ENCODE data around the gene NDEL1. TPM values are rescaled to one million over a fixed set of nuclear protein-coding genes. Genes with fewer than 3 reads are reported as not detected.

The NDEL1 gene
- total and polyA plus RNA-seq, 9 of the 15 experiments (the other 6 are each of a cell fraction or from before 2014, with no cell fraction given) = 0.86 to 30.5 (median 22.7) TPM

- TF ChIP-seq ZNF217 (CRISPR knock-in tag; IDR thresholded peaks at IDR 0.05) (no peak), RBM22 (IDR thresholded peaks at IDR 0.05; ENCODE audit: low read depth, low read length, poor library complexity, severe bottlenecking) (peak; percentile 70)
- Histone ChIP-seq H2AFZ (ENCODE audit: low read depth, low read length) (no peak overlapping the region), H3K9me1 (ENCODE audit: control insufficient read depth, insufficient read depth, low read length) (no peaks in the 10 kb centered on the region), H3K9ac (ENCODE audit: insufficient read depth in 1 of 2, low read depth in 2 of 2, low read length in 2 of 2) (no peak overlapping the region), H3K9me3 (replicated peaks; ENCODE audit: control insufficient read depth, insufficient read depth, low read depth, low read length) (peaks cover 9% of the 10 kb centered on the region), H3K36me3 (ENCODE audit: control insufficient read depth, insufficient read depth, low read length) (peaks cover 98% of the 10 kb centered on the region), H3K4me1 (replicated peaks in 1 of 2; ENCODE audit: control insufficient read depth in 2 of 2, insufficient read depth in 2 of 2, low read length in 2 of 2) (no peaks in the 10 kb centered on the region), H3K4me3 (no peak overlapping the region), H3K27me3 (ENCODE audit: control insufficient read depth in 2 of 2, insufficient read depth in 2 of 2, low read length in 2 of 2) (no peaks in the 10 kb centered on the region), H3K27ac (ENCODE audit: extremely low read depth, low read depth, low read length) (no peak overlapping the region), H4K20me1 (replicated peaks; ENCODE audit: control insufficient read depth, insufficient read depth, low read length) (no peaks in the 10 kb centered on the region), H3K4me2 (ENCODE audit: insufficient read depth, low read length) (no peak overlapping the region), H3K79me2 (ENCODE audit: control insufficient read depth, insufficient read depth, low read length) (no peaks in the 10 kb centered on the region)
- no peak for DNase-seq (ENCODE audit: extremely low read depth in 1 of 4, low spot score in 3 of 4)
- POLR2A ChIA-PET = interaction anchor here (0.7 kb wide), 1 partner anchor 100 kb away, joined by 3 read pairs; no protein-coding TSS in a partner anchor
- CTCF ChIA-PET (ENCODE audit: low intra/inter-chr PET ratio) = no interaction called here
- no peak for FAIRE-seq
- no TSS peak for BruUV-seq (replicated peaks)
- in situ Hi-C loops (cut with MboI) (no loop called here), intact Hi-C loops (cut with micrococcal nuclease) (no loop called here)
- WGBS (ENCODE audit: insufficient coverage, low coverage, missing lambda C conversion rate) = 95% methylated on average over 7 of the region's 22 CpGs
- ATAC-seq = no peak
These were observed 45.4 kb downstream of the NDEL1 start for GRCh38 chr17:8481089-8481488.

GRCh38 chr17:8481703-8482102 is 46.0 kb downstream of the NDEL1 start:
- intact Hi-C loops (cut with micrococcal nuclease) = no loop called here
- Histone ChIP-seq H3K27me3 (ENCODE audit: control insufficient read depth in 2 of 2, insufficient read depth in 2 of 2, low read length in 2 of 2) (no peaks in the 10 kb centered on the region), H3K4me3 (no peak overlapping the region), H3K9me1 (ENCODE audit: control insufficient read depth, insufficient read depth, low read length) (no peaks in the 10 kb centered on the region), H3K9me3 (replicated peaks; ENCODE audit: control insufficient read depth, insufficient read depth, low read depth, low read length) (peaks cover 9% of the 10 kb centered on the region), H3K79me2 (ENCODE audit: control insufficient read depth, insufficient read depth, low read length) (no peaks in the 10 kb centered on the region), H2AFZ (ENCODE audit: low read depth, low read length) (no peak overlapping the region), H3K4me2 (ENCODE audit: insufficient read depth, low read length) (no peak overlapping the region), H3K27ac (ENCODE audit: extremely low read depth, low read depth, low read length) (no peak overlapping the region), H3K9ac (ENCODE audit: insufficient read depth in 1 of 2, low read depth in 2 of 2, low read length in 2 of 2) (no peak overlapping the region), H4K20me1 (replicated peaks; ENCODE audit: control insufficient read depth, insufficient read depth, low read length) (no peaks in the 10 kb centered on the region), H3K36me3 (ENCODE audit: control insufficient read depth, insufficient read depth, low read length) (peaks cover 96% of the 10 kb centered on the region), H3K4me1 (replicated peaks in 1 of 2; ENCODE audit: control insufficient read depth in 2 of 2, insufficient read depth in 2 of 2, low read length in 2 of 2) (no peaks in the 10 kb centered on the region)
- POLR2A ChIA-PET = interaction anchor here (0.7 kb wide), 3 partner anchors 12 to 100 kb away, joined by 3 read pairs; no protein-coding TSS in a partner anchor
- in situ Hi-C loops (cut with MboI) = no loop called here
- FAIRE-seq = no peak
- CTCF ChIA-PET (ENCODE audit: low intra/inter-chr PET ratio) = no interaction called here
- no peak for DNase-seq (ENCODE audit: extremely low read depth in 1 of 4, low spot score in 3 of 4)
- 100% methylated on average over 4 of the region's 5 CpGs for WGBS (ENCODE audit: insufficient coverage, low coverage, missing lambda C conversion rate)
- BruUV-seq (replicated peaks) = no TSS peak
- ATAC-seq = no peak
- TF ChIP-seq ZNF583 (CRISPR knock-in tag; IDR thresholded peaks at IDR 0.05) (no peak), ZNF512 (tag; IDR thresholded peaks at IDR 0.05) (no peak), HMGN3 (IDR thresholded peaks at IDR 0.05; ENCODE audit: borderline replicate concordance, extremely low read depth, insufficient read length, low read depth, low read length) (no peak), KLF16 (IDR thresholded peaks at IDR 0.05) (no peak), ZNF639 (CRISPR knock-in tag; conservative IDR thresholded peaks at IDR 0.05 in 1 of 2, IDR thresholded peaks at IDR 0.05 in 1 of 2) (no peak), ARHGAP35 (IDR thresholded peaks at IDR 0.05; ENCODE audit: partially characterized antibody) (no peak), ZBTB2 (IDR thresholded peaks at IDR 0.05) (no peak), MEIS2 (IDR thresholded peaks at IDR 0.05; ENCODE audit: partially characterized antibody) (no peak)

Data from K562 (cell line).